ENCODE results near the gene GPR85. TPM values are rescaled to one million over a fixed set of nuclear protein-coding genes. Genes with fewer than 3 reads are reported as not detected.
"Not testable (repeated sequence)": the region's sequence is repeated elsewhere in the genome, so short reads cannot be mapped to it uniquely, and the experiment has no call there.

GPR85 gene
- total and polyA plus RNA-seq, 2 of the 4 experiments (the other 2 are of a cell fraction): 1.7 to 5.4 TPM

- H2BK5ac ChIP-seq (ENCODE audit: low read depth, low read length, poor library complexity, severe bottlenecking); intact Hi-C loops (cut with micrococcal nuclease): not testable (repeated sequence)
- WGBS, 2 experiments (ENCODE audit: extremely low coverage in 2 of 2, insufficient read length in 1 of 2): 86% methylated on average over 1 of the region's 3 CpGs; no CpG with 5 or more reads in 1 of the 2 experiments
Observed at GRCh38 chr7:113054272-113054671, 32.4 kb downstream of the GPR85 start.

GRCh38 chr7:113049221-113049620 is 37.4 kb downstream of the GPR85 start:
- H4K20me1 ChIP-seq (ENCODE audit: insufficient read depth, low read length); CTCF ChIA-PET; dilution Hi-C loops (cut with HindIII; ENCODE audit: low sequenced_read_pairs, unreplicated experiment); H3K79me1 ChIP-seq (ENCODE audit: low read depth in 1 of 2, low read length in 2 of 2); H4K8ac ChIP-seq (ENCODE audit: low read depth in 2 of 2, low read length in 2 of 2); in situ Hi-C loops (cut with MboI; ENCODE audit: low sequenced_read_pairs); H3K27ac ChIP-seq (ENCODE audit: insufficient read depth, low read length); H3K36me3 ChIP-seq (ENCODE audit: control insufficient read depth, insufficient read depth, low read length); H3K9me3 ChIP-seq (ENCODE audit: control insufficient read depth, insufficient read depth, low read length); H3K27me3 ChIP-seq (ENCODE audit: control insufficient read depth, insufficient read depth, low read length); H3K18ac ChIP-seq (ENCODE audit: low read depth, low read length); H4K5ac ChIP-seq (ENCODE audit: low read depth, low read length); H2AFZ ChIP-seq (replicated peaks; ENCODE audit: low read length, poor library complexity); H3K4me1 ChIP-seq (ENCODE audit: control insufficient read depth, insufficient read depth, low read length); H3K56ac ChIP-seq (ENCODE audit: extremely low read depth, insufficient read depth, low read length); H4K91ac ChIP-seq (ENCODE audit: insufficient read depth, low read depth, low read length); H3K4me2 ChIP-seq (ENCODE audit: low read depth, low read length); intact Hi-C loops (cut with micrococcal nuclease); POLR2A ChIA-PET (ENCODE audit: unreplicated experiment); H3K4ac ChIP-seq (ENCODE audit: low read depth, low read length); ATAC-seq (ENCODE audit: low read depth); H2BK20ac ChIP-seq (ENCODE audit: low read depth, low read length); H2BK5ac ChIP-seq (ENCODE audit: low read depth, low read length, poor library complexity, severe bottlenecking); H3K9me1 ChIP-seq (ENCODE audit: insufficient read depth, low read length); H2BK120ac ChIP-seq (ENCODE audit: low read depth, low read length); H2BK15ac ChIP-seq (ENCODE audit: low read depth, low read length); H2AK9ac ChIP-seq (replicated peaks; ENCODE audit: low read depth, low read length, poor library complexity); H2AK5ac ChIP-seq (ENCODE audit: low read depth, low read length); BruUV-seq (replicated peaks); H3K14ac ChIP-seq (replicated peaks; ENCODE audit: low read depth, low read length); H3K4me3 ChIP-seq (ENCODE audit: insufficient read depth, low read depth, low read length); H3K23ac ChIP-seq (ENCODE audit: low read depth, low read length); H3K9ac ChIP-seq (ENCODE audit: low read depth, low read length); DNase-seq: not testable (repeated sequence)
- WGBS, 2 experiments (ENCODE audit: extremely low coverage in 2 of 2, insufficient read length in 1 of 2): no CpG with 5 or more reads among the region's 1 CpG

More at GRCh38 chr7:113054272-113054671, 32.4 kb downstream of the GPR85 start:
- H3K14ac ChIP-seq (replicated peaks; ENCODE audit: low read depth, low read length); H3K23ac ChIP-seq (ENCODE audit: low read depth, low read length); CTCF ChIA-PET; H3K27me3 ChIP-seq (ENCODE audit: control insufficient read depth, insufficient read depth, low read length); H3K4me1 ChIP-seq (ENCODE audit: control insufficient read depth, insufficient read depth, low read length); DNase-seq; H4K91ac ChIP-seq (ENCODE audit: insufficient read depth, low read depth, low read length); H4K20me1 ChIP-seq (ENCODE audit: insufficient read depth, low read length); H2BK20ac ChIP-seq (ENCODE audit: low read depth, low read length); H3K56ac ChIP-seq (ENCODE audit: extremely low read depth, insufficient read depth, low read length); BruUV-seq (replicated peaks); H3K36me3 ChIP-seq (ENCODE audit: control insufficient read depth, insufficient read depth, low read length); H3K18ac ChIP-seq (ENCODE audit: low read depth, low read length); in situ Hi-C loops (cut with MboI; ENCODE audit: low sequenced_read_pairs); H3K4me2 ChIP-seq (ENCODE audit: low read depth, low read length); H3K4me3 ChIP-seq (ENCODE audit: insufficient read depth, low read depth, low read length); H2AFZ ChIP-seq (replicated peaks; ENCODE audit: low read length, poor library complexity); H2AK9ac ChIP-seq (replicated peaks; ENCODE audit: low read depth, low read length, poor library complexity); H2AK5ac ChIP-seq (ENCODE audit: low read depth, low read length); H3K9me1 ChIP-seq (ENCODE audit: insufficient read depth, low read length); H4K8ac ChIP-seq (ENCODE audit: low read depth in 2 of 2, low read length in 2 of 2); H2BK15ac ChIP-seq (ENCODE audit: low read depth, low read length); H3K79me1 ChIP-seq (ENCODE audit: low read depth in 1 of 2, low read length in 2 of 2); POLR2A ChIA-PET (ENCODE audit: unreplicated experiment); ATAC-seq (ENCODE audit: low read depth); dilution Hi-C loops (cut with HindIII; ENCODE audit: low sequenced_read_pairs, unreplicated experiment); H3K9ac ChIP-seq (ENCODE audit: low read depth, low read length); H2BK120ac ChIP-seq (ENCODE audit: low read depth, low read length); H3K9me3 ChIP-seq (ENCODE audit: control insufficient read depth, insufficient read depth, low read length); H3K4ac ChIP-seq (ENCODE audit: low read depth, low read length); H3K27ac ChIP-seq (ENCODE audit: insufficient read depth, low read length); H4K5ac ChIP-seq (ENCODE audit: low read depth, low read length): not testable (repeated sequence)

Measured in IMR-90 (cell line).